ENCODE results near the gene IFNLR1.

DNA sequence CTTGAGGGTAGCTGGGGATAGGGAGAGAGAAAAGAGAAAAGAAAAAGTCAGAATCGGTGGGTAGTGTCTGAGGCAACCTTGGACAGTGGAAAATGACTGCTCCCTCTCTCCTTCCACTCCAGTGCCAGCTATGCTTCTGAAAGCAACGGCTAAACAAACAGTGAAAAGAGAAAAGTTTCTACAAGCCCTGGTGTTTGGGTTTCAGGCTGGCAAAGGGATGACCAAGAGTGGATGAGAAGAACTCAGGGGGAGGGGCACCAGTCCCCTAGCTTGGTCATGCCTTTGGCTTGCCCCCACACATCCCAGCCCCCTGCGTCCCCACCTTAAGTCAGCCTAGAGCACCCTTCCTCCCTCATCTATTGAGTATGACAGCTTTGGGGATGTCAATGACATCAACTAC lies 52.7 kb downstream of the IFNLR1 start:
- TF ChIP-seq, protein P1, sequence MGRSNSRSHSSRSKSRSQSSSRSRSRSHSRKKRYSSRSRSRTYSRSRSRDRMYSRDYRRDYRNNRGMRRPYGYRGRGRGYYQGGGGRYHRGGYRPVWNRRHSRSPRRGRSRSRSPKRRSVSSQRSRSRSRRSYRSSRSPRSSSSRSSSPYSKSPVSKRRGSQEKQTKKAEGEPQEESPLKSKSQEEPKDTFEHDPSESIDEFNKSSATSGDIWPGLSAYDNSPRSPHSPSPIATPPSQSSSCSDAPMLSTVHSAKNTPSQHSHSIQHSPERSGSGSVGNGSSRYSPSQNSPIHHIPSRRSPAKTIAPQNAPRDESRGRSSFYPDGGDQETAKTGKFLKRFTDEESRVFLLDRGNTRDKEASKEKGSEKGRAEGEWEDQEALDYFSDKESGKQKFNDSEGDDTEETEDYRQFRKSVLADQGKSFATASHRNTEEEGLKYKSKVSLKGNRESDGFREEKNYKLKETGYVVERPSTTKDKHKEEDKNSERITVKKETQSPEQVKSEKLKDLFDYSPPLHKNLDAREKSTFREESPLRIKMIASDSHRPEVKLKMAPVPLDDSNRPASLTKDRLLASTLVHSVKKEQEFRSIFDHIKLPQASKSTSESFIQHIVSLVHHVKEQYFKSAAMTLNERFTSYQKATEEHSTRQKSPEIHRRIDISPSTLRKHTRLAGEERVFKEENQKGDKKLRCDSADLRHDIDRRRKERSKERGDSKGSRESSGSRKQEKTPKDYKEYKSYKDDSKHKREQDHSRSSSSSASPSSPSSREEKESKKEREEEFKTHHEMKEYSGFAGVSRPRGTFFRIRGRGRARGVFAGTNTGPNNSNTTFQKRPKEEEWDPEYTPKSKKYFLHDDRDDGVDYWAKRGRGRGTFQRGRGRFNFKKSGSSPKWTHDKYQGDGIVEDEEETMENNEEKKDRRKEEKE (IDR thresholded peaks at IDR 0.05; ENCODE audit: borderline replicate concordance in 1 of 2, control insufficient read depth in 1 of 2, low read depth in 2 of 2, low read length in 1 of 2) = no peak
- TF ChIP-seq, protein P2, sequence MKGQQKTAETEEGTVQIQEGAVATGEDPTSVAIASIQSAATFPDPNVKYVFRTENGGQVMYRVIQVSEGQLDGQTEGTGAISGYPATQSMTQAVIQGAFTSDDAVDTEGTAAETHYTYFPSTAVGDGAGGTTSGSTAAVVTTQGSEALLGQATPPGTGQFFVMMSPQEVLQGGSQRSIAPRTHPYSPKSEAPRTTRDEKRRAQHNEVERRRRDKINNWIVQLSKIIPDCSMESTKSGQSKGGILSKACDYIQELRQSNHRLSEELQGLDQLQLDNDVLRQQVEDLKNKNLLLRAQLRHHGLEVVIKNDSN (CRISPR knock-in tag; IDR thresholded peaks at IDR 0.05) = no peak
- no peak for TF ChIP-seq NFIC (IDR thresholded peaks at IDR 0.05)
- no peak for TF ChIP-seq RFX1 (IDR thresholded peaks at IDR 0.05)
- no peak for TF ChIP-seq RBM17 (IDR thresholded peaks at IDR 0.05; ENCODE audit: borderline replicate concordance, low read depth, low read length)
- TF ChIP-seq SRSF9 (IDR thresholded peaks at IDR 0.05; ENCODE audit: borderline replicate concordance, low read depth, low read length) = no peak
- no peak for TF ChIP-seq SIN3A (IDR thresholded peaks at IDR 0.05; ENCODE audit: borderline replicate concordance in 2 of 2, control insufficient read depth in 1 of 2, low read depth in 2 of 2, low read length in 2 of 2)
- TF ChIP-seq PTTG1 (tag; IDR thresholded peaks at IDR 0.05; ENCODE audit: low read depth) = no peak
- TF ChIP-seq SMAD4 (CRISPR knock-in tag; conservative IDR thresholded peaks at IDR 0.05) = no peak
- TF ChIP-seq ZNF589 (CRISPR knock-in tag; IDR thresholded peaks at IDR 0.05; ENCODE audit: low read depth) = no peak
- no peak for TF ChIP-seq LCOR (CRISPR knock-in tag; IDR thresholded peaks at IDR 0.05)
- TF ChIP-seq ZNF23 (CRISPR knock-in tag; IDR thresholded peaks at IDR 0.05) = no peak
- no peak for TF ChIP-seq ETV6 (IDR thresholded peaks at IDR 0.05; ENCODE audit: borderline replicate concordance in 1 of 2, low read depth in 2 of 2, low read length in 1 of 2)
- no peak for TF ChIP-seq ETV6 (CRISPR knock-in tag; IDR thresholded peaks at IDR 0.05; ENCODE audit: borderline replicate concordance)
- no peak for TF ChIP-seq FIP1L1 (IDR thresholded peaks at IDR 0.05; ENCODE audit: low read depth, low read length, poor library complexity, severe bottlenecking)

Measured in K562 (cell line).